Sigmoid colon (tissue), 7 donors: ENCODE data around the gene ZNF655. TPM values are rescaled to one million over a fixed set of nuclear protein-coding genes. Genes with fewer than 3 reads are reported as not detected.

ENCODE experiments used
- DNase-seq: peaks from one replicate; pipeline ENCODE4 v3.0.0-alpha.2; 2019
- H3K27ac ChIP-seq, 4 donors: fragments of 200-600 bp; sonication (generic); one replicate each; pipeline ENCODE4 v1.5.1; 2016 to 2019; ENCODE audit warnings: mild to moderate bottlenecking in 1 of 4
- H3K27me3 ChIP-seq, 3 donors: fragments of 200-600 bp; sonication (generic); one replicate each; pipeline ENCODE4 v1.5.1; 2019; ENCODE audit warnings: mild to moderate bottlenecking in 1 of 3
- H3K36me3 ChIP-seq, 4 donors: fragments of 200-600 bp; sonication (generic); one replicate each; pipeline ENCODE4 v1.5.1; 2016 to 2019
- H3K4me1 ChIP-seq, 4 donors: fragments of 200-600 bp; sonication (generic); one replicate each; pipeline ENCODE4 v1.5.1; 2017 to 2019
- H3K4me3 ChIP-seq, 4 donors: fragments of 200-600 bp; sonication (generic); one replicate each; pipeline ENCODE4 v1.5.1; 2017 to 2019; ENCODE audit warnings: mild to moderate bottlenecking in 2 of 4, moderate library complexity in 1 of 4
- H3K9me3 ChIP-seq, 4 donors: fragments of 200-600 bp in 3 of 4; sonication (generic) in 3 of 4; one replicate each; pipeline versions ENCODE4 v1.5.1 to v1.6.1; 2013 to 2019
- EP300 ChIP-seq, 4 donors: sonication (generic); formaldehyde crosslinking; IDR thresholded peaks; one replicate each; pipeline ENCODE4 v1.6.1; 2017; ENCODE audit warnings: antibody characterized with exemption in 4 of 4
- POLR2A ChIP-seq, 2 donors: fragments of 450-650 bp; IDR thresholded peaks; one replicate each; pipeline ENCODE4 v1.6.1; 2016; ENCODE audit warnings: antibody characterized with exemption in 2 of 2, mild to moderate bottlenecking in 2 of 2, moderate library complexity in 2 of 2
- POLR2AphosphoS5 ChIP-seq, 4 donors: sonication (generic); formaldehyde crosslinking; IDR thresholded peaks; one replicate each; pipeline ENCODE4 v1.6.1; 2017; ENCODE audit warnings: antibody characterized with exemption in 4 of 4
- WGBS, 2 donors: extraction: QIAGEN DNeasy Blood & Tissue Kit; methylation state at CpG; one replicate each; pipeline ENCODE4 v1.1.7; 2013; 5-methylcytosine and 5-hydroxymethylcytosine counted together
- intact Hi-C: fragments of 100-400 bp; cut with DNase I; formaldehyde crosslinking; loops from one replicate; pipeline ENCODE4 v1.15.1; 2023
- polyA plus RNA-seq, 3 donors: library from polyadenylated mRNA; stranded (reverse); fragments of 200-250 nt; gene quantifications; one replicate each; pipeline ENCODE4 v1.2.3, GENCODE V29; 2013
- total RNA-seq, 4 donors: library from RNA; depleted of rRNA; stranded (reverse); fragments of >200 nt; gene quantifications; one replicate each; pipeline ENCODE4 v1.1.0, GENCODE V29; 2016
- TF ChIP-seq, protein P1 (sequence below), 4 experiments: fragments of 450-650 bp in 3 of 4; fragments of 200-600 bp in 1 of 4; IDR thresholded peaks; one replicate each; pipeline ENCODE4 v1.5.1; 2016 to 2019; ENCODE audit warnings: antibody characterized with exemption in 4 of 4, mild to moderate bottlenecking in 3 of 4, moderate library complexity in 2 of 4
- donor health status: healthy with polysubstance abuse.
- donor health status: Bipolar disorder and iron deficiency.
- donor health status: healthy.

Gene ZNF655
- total and polyA plus RNA-seq, 7 donors = 45.0 to 148 (median 124) TPM

DNA sequence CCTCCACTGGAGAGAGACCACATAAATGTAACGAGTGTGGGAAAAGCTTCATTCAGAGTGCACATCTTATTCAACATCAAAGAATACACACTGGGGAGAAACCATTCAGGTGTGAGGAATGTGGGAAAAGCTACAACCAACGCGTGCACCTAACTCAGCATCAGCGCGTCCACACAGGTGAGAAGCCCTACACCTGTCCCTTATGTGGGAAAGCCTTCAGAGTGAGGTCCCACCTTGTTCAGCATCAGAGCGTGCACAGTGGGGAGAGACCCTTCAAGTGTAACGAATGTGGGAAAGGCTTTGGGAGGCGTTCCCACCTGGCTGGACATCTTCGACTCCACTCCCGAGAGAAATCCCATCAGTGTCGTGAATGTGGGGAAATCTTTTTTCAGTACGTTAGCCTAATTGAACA, 27.1 kb upstream of the ZNF655 start:
- TF ChIP-seq, protein P1, sequence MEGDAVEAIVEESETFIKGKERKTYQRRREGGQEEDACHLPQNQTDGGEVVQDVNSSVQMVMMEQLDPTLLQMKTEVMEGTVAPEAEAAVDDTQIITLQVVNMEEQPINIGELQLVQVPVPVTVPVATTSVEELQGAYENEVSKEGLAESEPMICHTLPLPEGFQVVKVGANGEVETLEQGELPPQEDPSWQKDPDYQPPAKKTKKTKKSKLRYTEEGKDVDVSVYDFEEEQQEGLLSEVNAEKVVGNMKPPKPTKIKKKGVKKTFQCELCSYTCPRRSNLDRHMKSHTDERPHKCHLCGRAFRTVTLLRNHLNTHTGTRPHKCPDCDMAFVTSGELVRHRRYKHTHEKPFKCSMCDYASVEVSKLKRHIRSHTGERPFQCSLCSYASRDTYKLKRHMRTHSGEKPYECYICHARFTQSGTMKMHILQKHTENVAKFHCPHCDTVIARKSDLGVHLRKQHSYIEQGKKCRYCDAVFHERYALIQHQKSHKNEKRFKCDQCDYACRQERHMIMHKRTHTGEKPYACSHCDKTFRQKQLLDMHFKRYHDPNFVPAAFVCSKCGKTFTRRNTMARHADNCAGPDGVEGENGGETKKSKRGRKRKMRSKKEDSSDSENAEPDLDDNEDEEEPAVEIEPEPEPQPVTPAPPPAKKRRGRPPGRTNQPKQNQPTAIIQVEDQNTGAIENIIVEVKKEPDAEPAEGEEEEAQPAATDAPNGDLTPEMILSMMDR (IDR thresholded peaks at IDR 0.05) = no peak
- TF ChIP-seq POLR2A (IDR thresholded peaks at IDR 0.05) (no peak), EP300 (IDR thresholded peaks at IDR 0.05) (no peak), POLR2AphosphoS5 (IDR thresholded peaks at IDR 0.05) (no peak)
- H3K27me3 ChIP-seq = no peaks in the 10 kb centered on the region
- H3K9me3 ChIP-seq = peaks cover 16 to 26% (median 20%) of the 10 kb centered on the region in 4 donors
- H3K4me3 ChIP-seq = no peak overlapping the region
- no peaks in the 10 kb centered on the region for H3K4me1 ChIP-seq
- H3K27ac ChIP-seq = no peak overlapping the region
- WGBS, 2 donors = 98 to 99% methylated on average over 12 of the region's 12 CpGs
- intact Hi-C loops = no loop called here
- no peak for DNase-seq
- H3K36me3 ChIP-seq = peaks cover 18 to 70% (median 42%) of the 10 kb centered on the region in 4 donors

DNA sequence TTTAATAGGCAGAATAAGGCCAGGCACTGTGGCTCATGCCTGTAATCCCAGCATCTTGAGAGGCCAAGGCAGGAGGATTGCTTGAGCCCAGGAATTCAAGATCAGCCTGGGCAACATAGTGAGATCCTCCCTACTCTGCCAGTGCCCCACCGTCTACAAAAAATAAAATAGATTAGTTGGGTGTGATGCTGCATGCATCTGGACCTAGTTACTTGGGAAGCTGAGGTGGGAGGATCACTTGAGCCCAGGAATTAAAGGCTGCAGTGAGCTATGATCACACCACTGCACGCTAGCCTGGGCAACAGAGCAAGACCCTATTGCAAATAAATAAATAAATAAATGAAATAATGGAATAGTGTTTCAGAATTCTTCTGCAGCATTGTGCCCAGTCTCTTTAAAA, 22.8 kb upstream of the ZNF655 start:
- H3K9me3 ChIP-seq = peaks cover 18 to 32% (median 24%) of the 10 kb centered on the region in 4 donors
- H3K4me3 ChIP-seq = no peak overlapping the region
- H3K4me1 ChIP-seq = no peaks in the 10 kb centered on the region
- intact Hi-C loops = no loop called here
- H3K36me3 ChIP-seq = peaks cover 14 to 30% (median 19%) of the 10 kb centered on the region in 4 donors
- H3K27ac ChIP-seq = no peak overlapping the region
- H3K27me3 ChIP-seq = no peaks in the 10 kb centered on the region
- no peak for DNase-seq
- WGBS, 2 donors = 99% methylated on average over 2 of the region's 2 CpGs
- TF ChIP-seq POLR2A (IDR thresholded peaks at IDR 0.05) (no peak), POLR2AphosphoS5 (IDR thresholded peaks at IDR 0.05) (no peak), EP300 (IDR thresholded peaks at IDR 0.05) (no peak)
- TF ChIP-seq, protein P1 (IDR thresholded peaks at IDR 0.05) = no peak

DNA sequence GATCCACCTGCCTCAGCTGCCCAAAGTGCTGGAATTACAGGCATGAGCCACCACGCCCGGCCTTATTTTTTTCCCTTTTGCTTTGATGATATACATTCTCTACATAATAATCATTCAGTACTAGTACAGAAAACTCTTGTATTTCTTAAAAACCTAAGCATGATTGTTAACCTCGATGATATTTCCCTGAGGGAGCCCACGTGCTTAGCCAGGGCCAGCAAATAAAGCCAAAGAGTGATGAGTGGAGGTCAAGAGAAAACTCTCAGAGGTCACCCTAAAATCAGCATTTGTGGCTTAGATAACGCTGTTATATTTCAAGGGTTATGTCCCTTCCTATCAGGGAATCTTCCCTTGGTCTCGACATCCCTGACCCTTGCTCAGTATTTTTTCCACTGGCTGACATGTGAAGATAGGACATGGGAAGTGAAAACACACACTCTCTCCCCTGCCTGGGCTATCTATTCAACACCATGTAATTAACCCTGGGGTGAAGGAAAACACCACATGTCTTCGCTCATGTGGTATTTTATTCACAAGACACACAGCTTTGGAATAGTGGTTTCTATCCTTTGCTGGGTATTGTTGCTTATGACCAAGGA, 19.1 kb upstream of the ZNF655 start:
- Histone ChIP-seq H3K36me3 (peaks cover 0 to 5% (median 0%) of the 10 kb centered on the region in 4 donors), H3K4me3 (no peak overlapping the region), H3K9me3 (peaks cover 3 to 24% (median 8%) of the 10 kb centered on the region in 4 donors), H3K27ac (no peak overlapping the region), H3K27me3 (no peaks in the 10 kb centered on the region), H3K4me1 (no peaks in the 10 kb centered on the region)
- no peak for DNase-seq
- intact Hi-C loops = no loop called here
- WGBS, 2 donors = 86 to 89% methylated on average over 7 of the region's 7 CpGs
- TF ChIP-seq, protein P1 (IDR thresholded peaks at IDR 0.05) = no peak
- TF ChIP-seq POLR2AphosphoS5 (IDR thresholded peaks at IDR 0.05) = no peak
- TF ChIP-seq EP300 (IDR thresholded peaks at IDR 0.05) = no peak
- TF ChIP-seq POLR2A (IDR thresholded peaks at IDR 0.05) = no peak

DNA sequence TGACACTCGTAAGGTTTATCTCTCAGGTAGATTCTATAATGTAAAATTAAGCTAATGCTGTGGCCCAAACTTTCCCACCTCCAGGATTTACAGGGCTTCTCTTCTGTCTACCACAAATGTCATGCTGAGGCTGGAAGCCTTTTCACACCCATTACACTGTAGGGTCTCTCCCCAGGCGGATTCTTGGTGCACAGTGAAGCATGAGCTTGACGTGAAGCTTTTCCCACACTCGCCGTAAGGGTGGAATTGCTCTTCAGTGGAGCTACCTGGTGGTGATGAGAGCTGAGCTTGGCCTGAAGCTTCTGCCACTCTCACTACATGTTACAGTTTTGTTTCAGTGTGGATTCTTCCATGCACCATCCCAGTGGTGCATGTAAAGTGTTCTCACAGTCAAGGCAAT, 17.9 kb upstream of the ZNF655 start:
- Histone ChIP-seq H3K4me3 (no peak overlapping the region), H3K9me3 (peaks cover 3 to 24% (median 8%) of the 10 kb centered on the region in 4 donors), H3K4me1 (no peaks in the 10 kb centered on the region), H3K27me3 (no peaks in the 10 kb centered on the region), H3K27ac (no peak overlapping the region), H3K36me3 (peaks cover 0 to 5% (median 0%) of the 10 kb centered on the region in 4 donors)
- intact Hi-C loops = no loop called here
- DNase-seq = no peak
- WGBS, 2 donors = 92 to 95% methylated on average over 5 of the region's 5 CpGs
- TF ChIP-seq, protein P1 (IDR thresholded peaks at IDR 0.05) = no peak
- no peak for TF ChIP-seq EP300 (IDR thresholded peaks at IDR 0.05)
- TF ChIP-seq POLR2A (IDR thresholded peaks at IDR 0.05) = no peak
- TF ChIP-seq POLR2AphosphoS5 (IDR thresholded peaks at IDR 0.05) = no peak

DNA sequence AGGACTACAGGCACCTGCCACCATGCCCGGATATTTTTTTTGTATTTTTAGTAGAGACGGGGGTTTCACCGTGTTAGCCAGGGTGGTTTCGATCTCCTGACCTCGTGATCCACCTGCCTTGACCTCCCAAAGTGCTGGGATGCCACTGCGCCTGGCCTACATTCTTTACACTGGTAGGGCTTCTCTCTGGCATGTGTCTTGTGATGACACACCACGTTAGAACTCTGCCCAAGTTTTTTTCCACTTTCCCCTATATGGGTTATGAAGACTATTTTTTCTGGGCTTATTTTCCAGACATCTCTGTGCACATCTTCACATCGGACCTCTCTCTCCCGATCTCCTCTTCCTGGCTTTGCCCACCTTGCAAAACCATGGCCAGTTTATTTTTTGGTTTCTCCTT, 17.2 kb upstream of the ZNF655 start:
- Histone ChIP-seq H3K9me3 (peaks cover 3 to 24% (median 8%) of the 10 kb centered on the region in 4 donors), H3K36me3 (peaks cover 0 to 5% (median 0%) of the 10 kb centered on the region in 4 donors), H3K4me3 (no peak overlapping the region), H3K27me3 (no peaks in the 10 kb centered on the region), H3K4me1 (no peaks in the 10 kb centered on the region), H3K27ac (no peak overlapping the region)
- no peak for DNase-seq
- intact Hi-C loops = no loop called here
- 92 to 93% methylated on average over 9 of the region's 9 CpGs for WGBS, 2 donors
- TF ChIP-seq POLR2AphosphoS5 (IDR thresholded peaks at IDR 0.05) = no peak
- TF ChIP-seq, protein P1 (IDR thresholded peaks at IDR 0.05) = no peak
- TF ChIP-seq POLR2A (IDR thresholded peaks at IDR 0.05) = no peak
- no peak for TF ChIP-seq EP300 (IDR thresholded peaks at IDR 0.05)
